ENCODE measurements around the gene DNAAF5.

The DNAAF5 gene

DNA sequence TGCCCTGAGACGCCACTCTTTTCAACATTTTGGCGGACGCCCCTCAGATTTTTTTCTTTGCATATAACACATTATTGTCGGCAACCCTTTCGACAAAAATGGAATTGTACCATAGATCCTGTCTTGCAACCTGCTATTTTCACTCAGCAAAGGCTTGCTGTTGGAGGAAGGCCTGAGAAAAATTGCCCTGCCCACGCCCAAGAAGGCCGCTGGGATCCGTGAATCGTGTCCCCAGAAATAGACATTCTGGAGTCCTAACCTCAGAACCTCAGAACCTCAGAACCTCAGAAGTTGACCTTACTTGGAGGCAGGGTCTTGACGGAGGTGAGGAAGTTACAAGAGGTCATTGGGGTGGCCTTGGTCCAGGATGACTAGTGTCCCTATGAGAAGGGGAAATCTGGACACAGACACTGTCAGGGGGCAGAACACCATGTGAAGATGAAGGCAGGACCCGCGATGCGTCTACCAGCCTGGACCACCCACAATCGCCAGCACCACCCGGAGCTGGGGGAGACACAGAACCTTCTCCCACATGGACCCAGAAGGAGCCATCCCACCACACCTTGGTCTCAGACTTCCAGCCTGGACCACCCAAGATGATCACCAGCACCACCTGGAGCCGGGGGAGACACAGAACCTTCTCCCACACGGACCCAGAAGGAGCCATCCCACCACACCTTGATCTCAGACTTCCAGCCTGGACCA, 19.1 kb upstream of the DNAAF5 start:
- DNase-seq = no peak

DNA sequence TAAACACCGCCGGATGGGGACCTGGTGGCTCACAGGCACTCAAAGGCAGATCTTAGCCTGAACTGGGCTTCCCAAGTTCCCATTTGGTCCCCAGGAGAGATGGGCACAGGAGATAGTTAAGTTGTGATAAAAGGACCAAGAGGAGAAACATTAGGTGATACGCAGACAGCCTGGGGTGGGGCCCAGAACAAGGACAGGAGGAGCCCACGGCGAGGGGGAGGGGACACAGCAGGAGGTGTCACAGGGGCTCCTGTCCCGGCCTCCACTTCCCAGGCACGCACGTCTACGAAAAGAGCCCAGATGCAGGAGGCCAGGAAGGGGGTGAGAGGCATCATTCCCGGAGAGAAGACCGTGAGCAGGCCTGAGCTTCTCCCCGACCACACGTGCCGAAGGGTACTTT, 16.3 kb upstream of the DNAAF5 start:
- DNase-seq = no peak

DNA sequence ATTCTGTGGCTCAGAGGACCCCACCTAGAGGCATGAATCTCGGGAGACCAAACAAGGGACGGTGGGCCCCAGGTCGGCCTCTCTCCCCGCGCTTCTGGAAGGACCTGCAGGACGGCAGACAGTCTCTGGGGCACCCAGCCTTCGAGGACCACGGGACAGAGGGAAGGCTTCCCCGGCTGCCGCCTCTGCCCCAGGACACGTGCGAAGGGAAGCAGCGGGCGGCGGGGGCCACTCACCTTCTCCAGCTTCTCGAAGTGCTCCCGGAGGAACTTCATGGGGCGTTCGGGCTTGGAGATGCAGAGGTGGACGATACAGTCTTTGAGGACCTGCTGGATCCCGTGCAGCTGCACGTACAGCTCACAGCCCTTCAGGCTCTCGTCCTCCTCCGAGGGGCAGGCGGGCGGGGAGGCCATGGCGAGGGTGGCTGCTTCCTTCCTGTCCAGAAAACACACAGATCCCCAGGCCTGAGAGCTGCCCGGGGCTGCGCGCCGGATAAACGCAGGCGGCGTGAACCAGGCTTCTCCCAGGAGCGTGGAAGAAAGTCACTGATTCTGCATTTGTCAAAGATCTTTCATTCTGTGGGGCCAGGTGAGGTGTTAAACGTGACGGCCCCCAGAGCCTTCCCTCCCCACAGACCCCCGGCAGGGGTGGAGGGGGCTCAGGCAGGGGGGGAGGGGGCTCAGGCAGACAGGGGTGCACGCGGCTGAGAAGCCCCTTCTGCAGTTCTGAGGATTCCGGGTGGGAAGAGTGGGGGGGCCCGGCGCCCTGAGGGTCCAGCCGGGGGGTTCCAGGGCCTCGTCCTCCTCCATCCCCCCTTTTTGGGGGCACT, 15.2 kb upstream of the DNAAF5 start:
- no peak for DNase-seq

DNA sequence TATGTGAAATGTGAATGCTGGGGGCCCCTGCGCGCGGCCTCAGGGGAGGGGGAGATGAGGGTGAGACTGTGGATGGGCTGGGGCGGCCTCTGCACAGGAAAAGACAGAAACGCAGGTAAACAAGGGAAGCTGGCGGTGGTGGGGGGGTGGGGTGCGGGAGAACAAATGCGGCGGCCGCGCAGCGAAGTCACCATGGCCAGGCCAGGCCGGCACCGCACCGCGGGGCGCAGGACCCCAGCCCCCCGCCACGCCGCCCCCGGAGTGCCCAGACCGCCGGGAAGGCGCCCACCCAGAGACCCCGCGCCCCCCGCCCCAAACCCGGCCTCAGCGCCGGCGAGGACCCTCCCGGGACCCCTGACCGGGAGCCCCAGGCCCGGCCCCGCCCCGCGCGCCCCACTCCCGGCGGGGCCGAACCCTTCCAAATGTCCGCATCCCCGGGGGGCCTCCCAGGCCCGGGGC, 14.5 kb upstream of the DNAAF5 start:
- no peak for DNase-seq

DNA sequence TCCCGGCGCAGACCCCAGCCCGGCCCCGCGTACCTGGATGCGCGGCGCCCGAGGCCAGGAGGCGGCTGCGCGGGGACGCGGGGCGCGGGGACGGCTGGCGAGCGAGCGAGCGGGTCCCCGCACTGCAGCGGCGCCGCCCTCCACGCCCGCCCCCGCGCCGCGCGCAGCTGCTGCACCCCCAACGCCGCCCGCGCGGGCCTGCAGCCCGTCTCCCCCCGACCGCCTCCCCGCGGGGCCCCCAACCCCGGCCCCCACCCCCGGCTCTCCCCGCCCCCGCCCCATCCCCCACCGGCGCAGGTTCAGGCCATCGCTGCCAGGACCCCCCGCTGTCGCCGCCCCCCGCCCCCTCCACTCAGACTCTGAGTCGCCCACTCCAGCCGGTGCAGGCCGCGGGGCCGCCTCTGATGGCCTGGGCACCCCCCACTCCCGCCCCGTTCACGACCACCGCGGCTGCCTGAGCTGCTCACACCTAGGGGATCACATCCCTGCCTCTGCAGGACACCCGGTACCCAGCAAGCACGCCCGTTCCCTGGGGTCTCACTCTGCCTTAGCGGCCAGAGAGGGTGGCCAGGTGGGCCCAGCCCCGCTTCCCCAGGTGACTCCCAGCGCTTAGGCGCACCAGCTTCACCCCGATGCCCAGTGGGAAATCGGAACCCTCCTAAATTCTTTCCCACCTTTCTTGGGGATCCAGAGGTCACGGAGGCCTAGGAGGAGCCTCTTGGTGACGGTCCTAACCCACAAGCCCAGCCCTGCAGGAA, 13.9 kb upstream of the DNAAF5 start:
- no peak for DNase-seq

DNA sequence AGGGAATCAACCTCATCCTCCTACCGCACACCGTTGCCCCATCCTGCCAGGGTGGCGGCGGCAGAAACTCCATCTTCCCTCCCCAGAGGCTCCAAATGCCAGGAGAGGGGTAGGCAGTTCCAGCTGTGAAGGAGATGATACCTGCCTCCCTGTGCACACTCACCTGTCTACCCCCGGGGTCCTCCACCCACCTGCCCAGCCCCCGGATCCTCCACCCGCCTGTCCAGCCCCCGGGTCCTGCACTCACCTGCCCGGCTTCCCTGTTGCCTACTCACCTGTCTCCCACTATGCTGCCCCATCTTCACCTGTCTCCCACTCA, 13.4 kb upstream of the DNAAF5 start:
- no peak for DNase-seq

DNA sequence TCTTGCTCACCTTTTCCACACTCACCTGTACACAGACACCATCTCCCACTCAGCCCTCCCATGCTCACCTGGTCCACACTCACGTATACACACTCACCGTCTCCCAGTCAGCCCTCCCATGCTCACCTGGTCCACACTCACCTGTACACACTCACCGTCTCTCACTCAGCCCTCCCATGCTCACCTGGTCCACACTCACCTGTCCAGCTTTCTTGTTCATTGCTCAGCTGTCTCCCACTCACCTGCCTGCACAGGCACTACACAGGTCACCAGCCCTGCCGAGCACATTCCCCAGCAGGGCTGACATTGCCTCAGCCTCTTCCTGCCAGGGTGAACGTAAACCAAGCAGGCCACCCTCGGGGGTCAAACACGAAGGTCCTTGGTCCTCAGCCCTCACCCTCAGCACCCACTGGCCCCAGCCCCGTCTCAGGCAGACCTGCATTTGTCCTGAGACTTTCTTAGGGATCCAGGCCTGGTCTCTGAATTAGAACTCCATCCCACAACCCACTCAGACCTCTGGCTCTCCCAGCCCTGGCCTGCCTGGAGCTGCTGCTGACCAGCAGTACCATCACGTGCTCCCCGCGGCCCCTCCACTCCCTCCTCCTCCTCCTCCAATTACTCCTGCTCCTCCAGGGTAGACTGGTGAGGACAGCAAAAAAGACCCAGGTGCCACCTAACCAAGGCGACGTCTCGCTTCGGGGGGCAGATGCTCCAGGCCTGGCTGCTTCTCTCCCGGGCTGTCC, 12.8 kb upstream of the DNAAF5 start:
- no peak for DNase-seq

DNA sequence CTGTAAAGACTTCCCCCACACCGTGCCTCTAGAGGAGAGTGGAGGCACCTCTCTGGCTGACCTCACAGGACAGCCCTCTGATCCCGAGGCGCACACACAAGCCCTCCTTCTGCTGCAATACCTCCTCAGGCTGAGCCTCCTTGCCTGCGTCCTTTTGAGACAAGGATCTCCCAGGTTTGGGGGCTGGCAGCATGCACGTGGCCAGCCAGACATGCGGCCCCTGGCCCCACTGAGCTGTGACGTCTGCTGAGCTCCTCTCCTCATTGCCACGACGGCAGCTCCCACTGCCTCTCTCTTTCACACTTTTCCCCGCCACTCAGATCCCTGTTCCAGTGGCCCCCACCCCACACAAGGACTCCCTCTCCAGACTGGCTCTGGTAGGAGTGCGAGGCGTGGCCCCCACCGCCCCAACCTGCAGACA, 12.2 kb upstream of the DNAAF5 start:
- no peak for DNase-seq

DNA sequence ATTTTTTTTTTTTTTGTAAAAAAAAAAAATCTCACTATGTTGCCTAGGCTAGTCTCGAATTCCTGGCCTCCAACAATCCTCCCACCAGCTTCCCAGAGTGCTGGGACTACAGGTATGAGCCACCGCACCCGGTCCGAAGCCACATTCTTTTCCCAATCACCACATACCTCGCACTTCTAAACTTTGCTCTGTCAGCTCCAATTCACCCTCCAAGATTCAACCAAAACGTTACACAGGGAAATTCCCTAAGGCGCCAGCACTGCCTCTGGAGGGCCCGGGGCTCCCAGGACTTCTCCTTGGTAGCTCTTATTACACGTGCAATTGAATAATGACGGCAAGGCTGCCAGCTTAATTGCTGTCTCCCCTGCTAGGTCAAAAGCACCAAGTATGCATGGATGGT, 10.3 kb upstream of the DNAAF5 start:
- no peak for DNase-seq

DNA sequence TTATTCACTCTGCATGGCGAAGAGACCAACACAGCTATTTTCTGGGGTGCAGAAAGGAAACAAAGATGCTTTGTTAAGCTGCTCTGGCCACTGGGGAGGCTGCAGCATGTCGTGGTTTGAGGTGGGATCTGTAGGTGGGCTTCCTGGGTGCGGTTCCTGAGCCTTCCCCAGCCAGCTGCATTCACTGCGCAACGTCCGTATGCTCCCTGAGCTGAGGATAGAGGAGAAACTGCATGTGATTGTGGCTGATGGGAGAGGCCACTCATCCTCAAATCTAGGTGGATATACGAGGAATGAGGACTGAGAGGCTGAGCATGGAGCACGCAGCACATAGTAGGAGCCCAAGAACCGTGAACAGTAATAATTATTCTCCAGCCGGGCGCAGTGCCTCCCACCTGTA, 9.9 kb upstream of the DNAAF5 start:
- no peak for DNase-seq

DNA sequence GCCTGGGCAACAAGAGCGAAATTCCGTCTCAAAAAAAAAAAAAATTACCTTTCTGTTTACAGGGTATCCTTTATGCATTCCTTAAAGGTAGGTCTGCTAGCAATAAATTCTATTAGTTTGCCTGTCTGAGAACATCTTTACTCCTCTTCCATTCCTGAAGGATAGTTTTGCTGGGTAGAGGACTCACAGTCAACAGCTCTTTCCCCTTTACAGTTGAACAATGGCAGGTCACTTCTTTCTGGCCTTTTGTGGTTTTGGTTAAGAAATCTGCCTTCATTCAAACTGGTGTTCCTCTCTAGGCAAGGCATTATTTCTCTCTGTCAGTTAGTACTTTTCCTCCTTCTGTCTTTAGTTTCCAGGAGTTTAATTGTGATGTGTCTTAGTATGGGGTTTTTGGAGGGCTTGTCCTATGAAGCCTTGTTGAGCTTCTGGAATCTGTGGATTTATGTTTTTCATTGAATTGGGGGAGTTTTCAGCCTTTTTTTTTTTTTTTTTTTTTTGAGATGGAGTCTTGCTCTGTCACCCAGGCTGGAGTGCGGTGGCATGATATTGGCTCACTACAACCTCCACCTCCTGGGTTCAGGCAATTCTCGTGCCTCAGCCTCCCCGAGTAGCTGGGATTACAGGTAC, 4.8 kb upstream of the DNAAF5 start:
- no peak for DNase-seq

DNA sequence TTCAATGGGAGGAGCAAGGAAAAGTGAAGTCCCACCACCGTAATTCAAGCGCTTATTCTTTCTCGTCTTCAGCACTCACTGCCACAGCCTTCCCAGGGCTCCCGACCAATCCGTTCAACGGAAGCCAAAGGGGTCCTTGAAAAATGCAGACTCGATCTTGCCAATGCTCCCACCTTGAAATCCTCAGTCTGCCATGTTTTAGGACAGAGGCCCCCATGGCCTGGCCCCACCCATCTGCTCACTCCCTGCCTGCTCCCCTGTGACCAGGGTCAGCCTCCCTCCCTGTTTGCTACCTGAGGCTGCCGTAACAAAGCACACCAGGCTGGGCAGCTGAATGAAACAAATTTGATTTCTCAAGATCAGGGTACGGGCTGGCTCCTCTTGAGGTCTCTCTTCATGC, 3.0 kb upstream of the DNAAF5 start:
- DNase-seq = no peak

DNA sequence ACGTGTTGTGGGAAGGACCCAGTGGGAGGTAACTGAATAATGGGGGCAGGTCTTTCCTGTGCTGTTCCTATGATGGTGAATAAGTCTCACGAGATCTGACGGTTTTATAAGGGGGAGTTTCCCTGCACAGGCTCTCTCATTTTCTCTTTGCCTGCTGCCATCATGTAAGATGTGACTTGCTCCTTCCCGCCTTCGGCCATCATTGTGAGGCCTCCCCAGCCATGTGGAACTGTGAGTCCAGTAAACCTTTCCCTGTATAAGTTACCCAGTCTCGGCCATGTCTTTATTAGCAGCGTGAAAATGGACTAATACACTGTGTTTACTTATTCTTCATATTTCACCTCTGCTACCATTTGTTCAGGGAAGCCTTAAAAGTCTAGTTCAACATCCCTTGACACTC, 2.2 kb upstream of the DNAAF5 start:
- no peak for DNase-seq

DNA sequence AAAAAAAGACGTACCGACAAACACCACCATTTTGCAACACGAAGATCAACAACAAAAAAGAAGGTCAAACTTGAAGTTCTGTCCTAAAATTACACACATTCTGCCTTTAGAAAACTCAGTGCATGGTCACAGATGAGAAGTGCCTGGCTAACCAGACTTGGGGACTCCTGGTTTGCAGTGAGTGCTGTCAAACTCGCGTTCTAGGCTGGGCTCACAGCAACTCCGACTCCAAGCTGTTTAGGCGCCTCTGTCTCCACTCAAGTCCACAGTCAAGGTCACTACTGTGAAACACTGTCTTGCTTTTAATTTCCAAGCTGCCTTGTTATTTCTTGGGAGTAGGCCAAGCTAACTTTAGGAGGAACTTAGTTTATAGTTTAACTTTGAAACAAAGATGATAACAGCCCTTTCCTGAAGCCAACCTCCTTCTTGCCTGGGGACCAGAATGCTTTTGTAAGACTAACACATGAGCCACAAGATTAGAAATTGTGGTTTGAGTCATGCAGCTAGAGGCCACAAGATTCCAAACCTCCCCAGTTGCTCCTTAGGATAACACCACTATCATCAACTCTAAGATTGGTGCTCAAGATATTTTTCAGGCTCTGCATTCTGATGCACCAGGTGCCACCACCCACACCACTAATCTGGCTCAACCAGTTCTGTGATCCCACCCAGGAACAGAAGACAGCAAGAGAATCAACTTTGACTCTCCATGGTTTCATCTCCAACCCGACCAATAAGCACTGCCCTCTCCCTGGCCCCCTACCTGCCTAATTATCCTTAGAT, 1.1 kb upstream of the DNAAF5 start:
- no peak for DNase-seq

DNA sequence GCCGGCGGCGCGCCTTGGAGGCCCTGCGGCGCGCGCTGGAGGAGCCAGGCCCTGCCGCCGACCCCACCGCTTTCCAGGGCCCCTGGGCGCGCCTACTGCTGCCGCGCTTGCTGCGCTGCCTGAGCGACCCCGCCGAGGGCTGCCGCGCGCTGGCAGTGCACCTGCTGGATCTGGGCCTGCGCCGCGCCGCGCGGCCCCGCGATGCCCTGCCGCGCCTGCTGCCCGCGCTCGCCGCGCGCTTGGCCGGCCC, 280 bp downstream of the DNAAF5 start:
- peak in 1 of 3 donors; percentile 15 for DNase-seq

DNA sequence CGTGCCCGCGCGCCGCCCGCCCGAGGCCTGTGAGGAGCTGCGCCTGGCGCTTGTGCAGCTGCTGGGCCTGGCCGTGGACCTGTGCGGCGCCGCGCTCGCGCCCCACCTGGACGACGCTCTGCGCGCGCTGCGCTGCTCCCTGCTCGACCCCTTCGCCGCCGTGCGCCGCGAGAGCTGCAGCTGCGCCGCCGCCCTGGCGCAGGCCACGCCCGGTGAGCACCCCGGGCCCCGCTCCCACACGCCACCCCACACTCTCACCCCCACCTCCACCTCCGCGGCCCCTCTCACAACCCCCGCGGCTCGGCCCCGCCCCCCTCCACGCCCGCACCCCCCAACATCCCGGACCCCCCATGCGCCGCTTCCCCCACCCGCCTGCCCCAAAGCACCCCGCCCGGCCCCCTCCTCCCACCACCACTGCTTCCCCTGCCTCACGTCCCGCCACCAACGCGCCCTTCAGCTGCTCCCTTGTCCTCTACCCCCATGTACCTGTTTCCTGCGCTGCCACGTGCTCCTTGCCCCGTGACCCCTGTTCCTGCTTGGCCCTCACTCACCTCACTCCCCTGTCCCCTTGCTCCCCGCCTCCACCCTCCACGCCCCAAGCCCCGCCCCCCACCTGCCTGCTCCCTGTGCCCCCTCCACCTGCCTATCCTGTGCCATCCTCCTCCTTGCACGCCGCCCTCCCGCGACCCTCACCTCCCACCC, 756 bp downstream of the DNAAF5 start, which contains the start of gene PRKAR1B:
TSS of gene PRKAR1B (minus strand) at position 178 of the 702 bp plus-strand sequence. CDS start 15,776 bp downstream, outside the sequence.
- peak in 1 of 3 donors; percentile 52 for DNase-seq

DNA sequence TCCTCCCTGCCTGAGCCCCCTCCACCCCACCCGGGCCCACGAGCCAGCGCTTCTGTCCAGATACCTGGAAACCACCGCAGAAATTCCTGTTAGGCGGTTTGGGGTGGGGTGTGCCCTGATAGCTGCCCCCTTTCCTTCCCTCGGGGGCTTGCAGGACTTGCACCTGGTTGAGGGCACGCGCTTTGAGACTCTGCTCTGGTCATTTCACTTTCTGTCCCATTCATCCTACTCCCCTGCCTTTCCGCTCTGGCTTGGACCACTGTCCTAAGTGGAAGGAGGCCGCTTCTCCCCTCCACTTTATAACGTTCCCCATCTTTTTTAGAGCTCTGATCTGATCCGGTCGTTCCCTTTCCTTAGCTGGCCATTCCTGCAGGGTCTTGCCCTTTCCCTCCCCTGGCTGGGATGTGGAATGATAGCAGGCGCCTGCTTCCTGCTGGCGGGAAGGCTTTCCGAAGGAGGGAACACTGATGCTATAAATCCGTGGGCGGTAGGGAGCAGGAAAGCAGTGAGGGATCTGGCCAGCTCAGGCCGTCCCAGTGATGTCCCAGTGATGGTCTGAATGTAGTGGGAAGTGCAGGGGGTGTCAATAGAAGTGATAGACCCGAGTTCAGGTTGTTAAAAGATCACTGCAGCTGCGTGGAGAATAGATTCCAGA, 1.4 kb downstream of the DNAAF5 start:
- no peak for DNase-seq

DNA sequence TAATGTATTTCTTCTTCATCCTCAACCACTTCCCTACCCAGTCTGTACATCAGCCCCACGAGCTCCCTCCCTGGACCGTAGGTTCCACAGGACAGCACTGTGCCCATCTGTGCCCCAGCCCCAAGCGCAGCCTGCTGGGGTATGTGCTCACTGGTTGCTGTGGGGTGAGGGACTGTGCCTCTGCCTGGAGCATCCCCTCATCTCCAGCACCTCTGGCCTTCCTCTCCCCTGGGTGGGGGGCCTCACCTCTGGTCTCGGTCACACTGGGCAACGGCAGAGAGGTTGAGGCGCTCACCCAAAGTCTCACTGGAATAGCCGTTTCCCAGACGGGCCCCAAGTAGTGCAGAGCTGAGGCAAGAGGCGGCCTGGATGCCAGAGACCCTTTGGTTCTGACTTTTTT, 2.1 kb downstream of the DNAAF5 start:
- DNase-seq = no peak

DNA sequence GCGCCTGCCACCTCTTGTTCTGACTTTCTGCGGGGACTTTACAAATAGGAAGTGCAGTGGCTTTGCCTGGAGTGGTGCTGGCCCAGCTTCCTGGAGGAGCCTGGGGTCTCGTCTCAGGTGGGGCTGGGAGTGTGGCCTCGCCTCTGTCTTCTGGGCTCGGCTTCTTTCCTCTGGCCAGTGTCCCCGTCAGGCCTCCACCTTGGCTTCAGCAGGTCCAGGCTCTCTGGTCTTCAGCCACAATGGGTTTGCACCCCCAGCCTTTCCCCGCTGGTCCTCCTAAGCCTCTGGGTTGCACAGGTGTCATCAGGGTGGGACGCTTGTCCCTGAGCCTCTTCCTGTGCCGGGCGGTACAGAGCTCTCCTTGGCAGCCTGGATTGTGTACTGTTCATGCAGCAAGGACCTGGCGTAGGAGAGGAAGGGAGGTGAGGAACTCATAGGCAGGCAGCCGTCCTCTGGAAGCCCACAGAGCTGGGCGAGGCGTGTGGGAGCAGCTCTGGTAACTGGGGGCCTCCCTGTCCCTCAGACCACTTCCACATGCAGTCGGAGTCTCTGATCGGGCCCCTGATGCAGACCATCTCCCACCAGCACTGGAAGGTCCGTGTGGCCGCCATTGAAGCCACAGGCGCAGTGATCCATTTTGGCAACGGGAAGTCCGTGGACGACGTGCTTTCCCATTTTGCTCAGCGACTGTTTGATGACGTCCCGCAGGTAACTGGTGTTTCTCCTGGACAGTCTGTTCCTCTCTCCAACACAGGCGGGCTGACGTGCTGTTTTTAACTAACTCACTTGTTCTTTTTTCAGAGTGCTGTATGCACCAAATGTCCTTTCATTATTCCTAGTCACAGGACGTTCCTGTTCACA, 2.9 kb downstream of the DNAAF5 start:
- DNase-seq = no peak

Data from suppressor macrophage treated with lipopolysaccharide for 1 hour (primary cell).